Body of pancreas (tissue), 4 donors: Measurements from ENCODE around the gene PIP5K1B.

ENCODE experiments used
- POLR2A ChIP-seq, 3 donors: fragments of 450-650 bp; IDR thresholded peaks; one replicate each; pipeline ENCODE4 v1.6.1; 2016; ENCODE audit warnings: antibody characterized with exemption in 3 of 3, mild to moderate bottlenecking in 2 of 3
- TF ChIP-seq, protein P1 (sequence below), 7 experiments: fragments of 450-650 bp in 4 of 7; fragments of 200-600 bp in 3 of 7; sonication (generic) in 3 of 7; IDR thresholded peaks; one replicate each; pipeline ENCODE4 v1.5.1; 2016 to 2019; ENCODE audit warnings: antibody characterized with exemption in 7 of 7

DNA sequence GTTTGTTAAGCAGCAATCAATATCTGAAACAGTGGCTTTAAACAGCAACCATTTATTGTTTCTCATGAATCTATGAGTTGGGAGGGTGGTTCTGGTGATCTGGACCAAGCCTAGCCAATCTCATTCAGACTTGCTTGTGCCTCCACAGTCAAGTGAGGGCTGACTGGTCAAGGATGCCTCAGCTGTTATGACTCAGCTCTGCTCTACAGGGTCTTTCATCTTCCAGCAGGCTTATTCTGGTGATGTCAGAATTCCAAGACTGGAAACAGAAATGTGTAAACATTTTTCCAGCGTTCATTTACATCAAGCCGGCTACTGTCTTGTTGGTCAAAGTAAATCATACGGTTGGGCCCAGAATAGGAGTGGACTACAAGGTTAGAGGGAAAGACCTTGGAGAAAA lies 2.5 kb upstream of the PIP5K1B start:
- TF ChIP-seq, protein P1, sequence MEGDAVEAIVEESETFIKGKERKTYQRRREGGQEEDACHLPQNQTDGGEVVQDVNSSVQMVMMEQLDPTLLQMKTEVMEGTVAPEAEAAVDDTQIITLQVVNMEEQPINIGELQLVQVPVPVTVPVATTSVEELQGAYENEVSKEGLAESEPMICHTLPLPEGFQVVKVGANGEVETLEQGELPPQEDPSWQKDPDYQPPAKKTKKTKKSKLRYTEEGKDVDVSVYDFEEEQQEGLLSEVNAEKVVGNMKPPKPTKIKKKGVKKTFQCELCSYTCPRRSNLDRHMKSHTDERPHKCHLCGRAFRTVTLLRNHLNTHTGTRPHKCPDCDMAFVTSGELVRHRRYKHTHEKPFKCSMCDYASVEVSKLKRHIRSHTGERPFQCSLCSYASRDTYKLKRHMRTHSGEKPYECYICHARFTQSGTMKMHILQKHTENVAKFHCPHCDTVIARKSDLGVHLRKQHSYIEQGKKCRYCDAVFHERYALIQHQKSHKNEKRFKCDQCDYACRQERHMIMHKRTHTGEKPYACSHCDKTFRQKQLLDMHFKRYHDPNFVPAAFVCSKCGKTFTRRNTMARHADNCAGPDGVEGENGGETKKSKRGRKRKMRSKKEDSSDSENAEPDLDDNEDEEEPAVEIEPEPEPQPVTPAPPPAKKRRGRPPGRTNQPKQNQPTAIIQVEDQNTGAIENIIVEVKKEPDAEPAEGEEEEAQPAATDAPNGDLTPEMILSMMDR (IDR thresholded peaks at IDR 0.05): no peak
- no peak for TF ChIP-seq POLR2A (IDR thresholded peaks at IDR 0.05)
